Neutrophil (primary cell): Measurements from ENCODE around the gene ZNHIT2.

Experiments
- H3K27ac ChIP-seq: fragments of 200-600 bp; sonication (generic); 2 replicates; pipeline ENCODE4 v1.5.1; 2016; ENCODE audit warnings: mild to moderate bottlenecking, moderate library complexity
- H3K27me3 ChIP-seq: fragments of 200-600 bp; sonication (generic); 2 replicates; pipeline ENCODE4 v1.6.0; 2016; ENCODE audit warnings: mild to moderate bottlenecking
- H3K36me3 ChIP-seq: fragments of 200-600 bp; sonication (generic); 2 replicates; pipeline ENCODE4 v1.5.1; 2017
- H3K4me1 ChIP-seq, 2 experiments: fragments of 200-600 bp in 1 of 2; sonication (generic) in 1 of 2; 1 replicate in 1 of 2; 2 replicates in 1 of 2; pipeline versions ENCODE4 v1.5.1 to v1.6.1; 2013 to 2016; ENCODE audit warnings: low read depth in 1 of 2, low read length in 1 of 2, mild to moderate bottlenecking in 1 of 2, moderate library complexity in 1 of 2; ENCODE audit not compliant: control insufficient read depth in 1 of 2, insufficient read depth in 1 of 2
- H3K4me3 ChIP-seq, 2 experiments: fragments of 200-600 bp in 1 of 2; sonication (generic) in 1 of 2; 1 replicate in 1 of 2; 2 replicates in 1 of 2; pipeline ENCODE4 v1.5.1; 2013 to 2016; ENCODE audit warnings: low read depth in 1 of 2, low read length in 1 of 2, mild to moderate bottlenecking in 1 of 2, moderate library complexity in 1 of 2
- H3K9me3 ChIP-seq: fragments of 200-600 bp; sonication (generic); 2 replicates; pipeline ENCODE4 v1.5.1; 2016
- TF ChIP-seq, protein P1 (sequence below): fragments of 200-600 bp; sonication (generic); IDR thresholded peaks from 2 replicates; pipeline ENCODE4 v1.5.1; 2016; ENCODE audit warnings: antibody characterized with exemption

Gene ZNHIT2

DNA sequence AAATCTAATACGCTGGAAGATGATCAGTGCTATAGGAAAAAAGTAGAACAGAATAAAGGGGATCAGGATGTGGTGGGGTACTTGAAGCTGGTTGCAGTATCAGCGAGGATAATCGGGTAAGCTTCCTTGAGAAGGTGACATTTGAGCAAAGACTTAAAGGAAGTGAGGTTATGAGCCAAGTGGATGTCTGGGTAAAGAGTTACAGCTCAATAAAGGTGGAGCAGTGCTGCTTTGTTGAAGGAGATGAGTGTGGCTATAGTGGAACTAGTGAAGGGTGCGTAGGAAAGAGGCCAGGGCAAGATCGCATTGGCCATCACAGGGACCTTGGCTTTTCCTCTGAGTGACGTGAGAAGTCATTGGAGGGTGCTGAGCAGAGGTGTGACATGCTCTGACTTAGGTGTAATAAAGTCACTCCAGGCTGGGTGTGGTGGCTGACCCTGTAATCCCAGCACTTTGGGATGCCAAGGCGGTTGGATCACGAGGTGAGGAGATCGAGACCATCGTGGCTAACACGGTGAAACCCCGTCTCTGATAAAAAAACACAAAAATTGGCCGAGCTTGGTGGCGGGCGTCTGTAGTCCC, 19.1 kb upstream of the ZNHIT2 start:
- Histone ChIP-seq H3K4me1 (peaks cover 34 to 38% of the 10 kb centered on the region in 2 experiments), H3K36me3 (peaks cover 12% of the 10 kb centered on the region), H3K4me3 (no peak overlapping the region), H3K9me3 (no peaks in the 10 kb centered on the region), H3K27me3 (peaks cover 10% of the 10 kb centered on the region), H3K27ac (no peak overlapping the region)
- TF ChIP-seq, protein P1, sequence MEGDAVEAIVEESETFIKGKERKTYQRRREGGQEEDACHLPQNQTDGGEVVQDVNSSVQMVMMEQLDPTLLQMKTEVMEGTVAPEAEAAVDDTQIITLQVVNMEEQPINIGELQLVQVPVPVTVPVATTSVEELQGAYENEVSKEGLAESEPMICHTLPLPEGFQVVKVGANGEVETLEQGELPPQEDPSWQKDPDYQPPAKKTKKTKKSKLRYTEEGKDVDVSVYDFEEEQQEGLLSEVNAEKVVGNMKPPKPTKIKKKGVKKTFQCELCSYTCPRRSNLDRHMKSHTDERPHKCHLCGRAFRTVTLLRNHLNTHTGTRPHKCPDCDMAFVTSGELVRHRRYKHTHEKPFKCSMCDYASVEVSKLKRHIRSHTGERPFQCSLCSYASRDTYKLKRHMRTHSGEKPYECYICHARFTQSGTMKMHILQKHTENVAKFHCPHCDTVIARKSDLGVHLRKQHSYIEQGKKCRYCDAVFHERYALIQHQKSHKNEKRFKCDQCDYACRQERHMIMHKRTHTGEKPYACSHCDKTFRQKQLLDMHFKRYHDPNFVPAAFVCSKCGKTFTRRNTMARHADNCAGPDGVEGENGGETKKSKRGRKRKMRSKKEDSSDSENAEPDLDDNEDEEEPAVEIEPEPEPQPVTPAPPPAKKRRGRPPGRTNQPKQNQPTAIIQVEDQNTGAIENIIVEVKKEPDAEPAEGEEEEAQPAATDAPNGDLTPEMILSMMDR: no peak

DNA sequence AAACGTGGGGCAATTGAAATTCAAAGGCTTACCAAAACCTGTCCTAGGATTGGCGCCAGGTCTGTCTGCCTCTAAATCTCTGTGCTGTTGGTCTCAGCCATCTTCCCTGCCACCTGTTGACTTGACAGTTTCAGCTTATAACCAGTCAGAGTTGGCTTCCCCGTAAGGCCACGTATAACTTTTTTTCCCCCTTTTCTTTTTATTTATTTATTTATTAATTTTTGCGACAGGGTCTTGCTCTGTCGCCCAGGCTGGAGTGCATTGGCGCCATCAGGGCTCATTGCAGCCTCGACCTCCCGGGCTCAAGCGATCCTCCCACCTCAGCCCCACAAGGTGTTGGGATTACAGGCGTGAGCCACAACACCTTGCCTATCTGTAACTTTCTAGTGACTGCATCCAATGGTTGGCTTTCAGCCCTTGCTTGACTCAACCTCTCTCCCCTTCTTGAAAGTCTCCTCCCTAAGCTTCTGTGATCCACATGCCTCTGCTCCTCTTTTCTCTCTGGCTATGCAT, 18.2 kb upstream of the ZNHIT2 start:
- Histone ChIP-seq H3K4me1 (peaks cover 34 to 38% of the 10 kb centered on the region in 2 experiments), H3K27me3 (peaks cover 8% of the 10 kb centered on the region), H3K36me3 (peaks cover 21% of the 10 kb centered on the region), H3K4me3 (peak overlapping the region; percentile 74 to 90), H3K9me3 (no peaks in the 10 kb centered on the region), H3K27ac (peak overlapping the region; percentile 95)
- TF ChIP-seq, protein P1: no peak

- Histone ChIP-seq H3K9me3 (no peaks in the 10 kb centered on the region), H3K4me1 (peaks cover 34 to 38% of the 10 kb centered on the region in 2 experiments), H3K4me3 (peak overlapping the region; percentile 74 to 90), H3K36me3 (peaks cover 27% of the 10 kb centered on the region), H3K27ac (peak overlapping the region; percentile 95), H3K27me3 (peaks cover 2% of the 10 kb centered on the region)
- TF ChIP-seq, protein P1: no peak
These were observed 17.6 kb upstream of the ZNHIT2 start for GRCh38 chr11:65134952-65135632.

DNA sequence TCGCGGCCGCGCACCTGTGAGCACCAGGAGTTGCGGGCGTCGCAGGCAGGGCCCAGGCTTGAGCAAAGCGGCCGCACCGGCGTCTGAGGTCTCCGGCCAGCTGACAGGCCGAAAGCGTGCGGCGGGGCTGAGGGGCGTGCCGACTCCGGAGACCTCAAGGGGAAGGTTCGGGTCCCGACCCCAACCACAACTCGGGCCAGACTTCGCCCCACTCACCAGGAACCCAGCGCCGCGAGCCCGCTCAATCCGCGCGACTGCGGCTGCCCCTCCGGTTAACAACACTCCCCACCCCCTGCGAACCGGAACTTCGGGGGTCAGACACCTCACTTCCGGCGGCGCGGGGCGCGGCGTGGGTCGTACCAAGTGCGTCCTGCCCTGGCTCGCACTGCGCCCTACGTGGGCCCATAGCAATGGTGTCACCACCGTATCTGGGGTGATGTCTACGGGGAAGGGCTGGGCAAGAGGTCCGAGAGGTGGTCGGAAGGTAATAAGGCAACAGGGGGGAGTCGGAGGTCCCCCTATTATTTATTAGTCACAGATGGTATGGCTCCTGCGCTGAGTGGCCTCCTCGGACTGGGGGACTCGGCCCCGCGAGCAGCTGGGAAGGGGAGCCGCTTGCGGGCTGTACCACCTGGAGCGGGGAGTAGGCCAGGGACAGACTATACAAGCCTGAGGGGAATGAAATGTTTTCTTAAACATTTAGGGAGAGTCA, 16.9 kb upstream of the ZNHIT2 start, which contains the start of gene SYVN1:
Gene SYVN1 (minus strand): TSS at position 280 of the 712 bp plus-strand sequence. CDS start 918 bp downstream, outside the sequence.
- Histone ChIP-seq H3K27me3 (no peaks in the 10 kb centered on the region), H3K36me3 (peaks cover 34% of the 10 kb centered on the region), H3K4me3 (peak within 1 kb of the TSS; percentile 74 to 90), H3K27ac (peak within 1 kb of the TSS; percentile 95), H3K9me3 (no peaks in the 10 kb centered on the region), H3K4me1 (peaks cover 34 to 38% of the 10 kb centered on the region in 2 experiments)
- TF ChIP-seq, protein P1: peak; percentile 14

DNA sequence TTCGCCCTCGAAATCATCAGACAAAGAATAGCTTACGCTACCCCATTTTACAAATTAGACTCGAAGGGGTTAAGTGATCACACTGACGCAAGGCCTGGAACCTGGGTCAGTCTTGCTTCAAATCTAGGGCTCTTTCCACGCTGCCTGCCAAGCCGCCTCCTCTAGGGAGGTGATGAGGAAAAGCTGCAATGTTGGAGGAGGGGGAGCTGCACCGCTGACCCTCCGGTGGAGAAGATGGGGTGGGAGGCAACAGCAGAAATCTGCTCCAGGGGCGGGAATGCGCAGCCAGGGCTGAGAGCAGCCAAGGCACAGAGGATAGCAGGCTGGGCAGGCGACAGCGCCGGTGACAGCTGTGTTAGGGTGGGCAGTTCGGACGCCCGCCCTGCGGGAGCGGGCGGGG, 16.2 kb upstream of the ZNHIT2 start:
- H3K4me3 ChIP-seq: peak overlapping the region; percentile 74 to 90
- peak overlapping the region; percentile 95 for H3K27ac ChIP-seq
- H3K4me1 ChIP-seq: peaks cover 34 to 38% of the 10 kb centered on the region in 2 experiments
- no peaks in the 10 kb centered on the region for H3K9me3 ChIP-seq
- H3K27me3 ChIP-seq: no peaks in the 10 kb centered on the region
- TF ChIP-seq, protein P1: no peak
- H3K36me3 ChIP-seq: peaks cover 41% of the 10 kb centered on the region
